GM18867 (cell line): ENCODE measurements around the gene PNPLA2.

Source experiments
- ATAC-seq: cut with Tn5 transposase; IDR thresholded peaks from one replicate; pipeline ENCODE4 v1.9.1; 2021; ENCODE audit warnings: mild to moderate bottlenecking, moderate library complexity; ENCODE audit not compliant: unreplicated experiment

Gene PNPLA2

GRCh38 chr11:783581-784015 is 35.1 kb upstream of the PNPLA2 start:
- no peak for ATAC-seq

GRCh38 chr11:786235-787083 is 32.3 kb upstream of the PNPLA2 start:
- no peak for ATAC-seq

GRCh38 chr11:787084-787675 is 31.5 kb upstream of the PNPLA2 start:
- no peak for ATAC-seq

GRCh38 chr11:788009-788640 is 30.6 kb upstream of the PNPLA2 start:
- ATAC-seq, result no peak

- no peak for ATAC-seq
Observed at GRCh38 chr11:788953-789940, 29.5 kb upstream of the PNPLA2 start.

GRCh38 chr11:789943-790342 is 28.8 kb upstream of the PNPLA2 start, which contains the start of gene CEND1:
Gene CEND1, minus strand, starts transcription at chr11:790090. Its CDS starts 1,514 bp downstream, at chr11:788576.
- ATAC-seq, result no peak

- no peak for ATAC-seq
Observed at GRCh38 chr11:790721-791564, 27.8 kb upstream of the PNPLA2 start.

GRCh38 chr11:791658-792534 is 26.8 kb upstream of the PNPLA2 start:
- ATAC-seq, result no peak

GRCh38 chr11:792535-792821 is 26.2 kb upstream of the PNPLA2 start:
- ATAC-seq, result no peak

GRCh38 chr11:792873-793272 is 25.8 kb upstream of the PNPLA2 start:
- no peak for ATAC-seq

- ATAC-seq, result no peak
Observed at GRCh38 chr11:793556-793955, 25.2 kb upstream of the PNPLA2 start.

- no peak for ATAC-seq
Observed at GRCh38 chr11:794013-794765, 24.5 kb upstream of the PNPLA2 start.

- no peak for ATAC-seq
Observed at GRCh38 chr11:794766-795633, 23.7 kb upstream of the PNPLA2 start.

GRCh38 chr11:795634-796564 is 22.8 kb upstream of the PNPLA2 start:
- peak; percentile 23 for ATAC-seq

GRCh38 chr11:796565-797295 is 22.0 kb upstream of the PNPLA2 start:
- no peak for ATAC-seq
